K562 (cell line): Measurements from ENCODE around the gene CNPY4. TPM values are rescaled to one million over a fixed set of nuclear protein-coding genes. Genes with fewer than 3 reads are reported as not detected.
A peak's percentile ranks its signal among the peaks of the same experiment; 100 is the strongest.

Source experiments
- ATAC-seq: fragments of 200-7000 bp; cut with Tn5 transposase; 3 replicates; pipeline ENCODE4 v1.9.1; 2020; ENCODE audit warnings: moderate library complexity
- BruUV-seq: library from RNA; stranded (reverse); fragments of 400-500 nt; replicated peaks from 2 replicates; lab custom pipeline; 2021; lab: Mats Ljungman, UMichigan
- CTCF ChIA-PET: fragments of 300-600 bp; formaldehyde crosslinking; extraction: SDS; loops from one replicate; lab custom pipeline; 2021; ENCODE audit warnings: low intra/inter-chr PET ratio; lab: Yijun Ruan, JAX
- POLR2A ChIA-PET: fragments of 300-600, 350-650 bp; sonication (Branson Sonifier 250); formaldehyde crosslinking; extraction: SDS; loops from one replicate; lab custom pipeline; 2021; ENCODE audit warnings: antibody characterized with exemption, inconsistent platforms; lab: Yijun Ruan, JAX
- DNase-seq, 4 experiments: peaks; one replicate each; pipeline versions ENCODE4 v3.0.0 to v3.0.0-alpha.2; 2011 to 2018; ENCODE audit warnings: low spot score in 3 of 4, mixed read lengths in 3 of 4; ENCODE audit errors: extremely low read depth in 1 of 4
- FAIRE-seq: peaks from 2 replicates; lab custom pipeline; 2011; peaks lifted over from hg19 to GRCh38; lab: Jason Lieb, UNC
- H2AFZ ChIP-seq: 2 replicates; pipeline ENCODE4 v1.6.0; 2011; ENCODE audit warnings: low read depth, low read length, control low read depth, inconsistent platforms
- H3K27ac ChIP-seq: fragments of 200-600 bp; 3 replicates; pipeline ENCODE4 v1.8.0; 2011; ENCODE audit warnings: low read depth, mild to moderate bottlenecking, control low read depth, inconsistent platforms, low read length, moderate library complexity, mixed read lengths; ENCODE audit errors: extremely low read depth
- H3K27me3 ChIP-seq, 2 experiments: fragments of 300-600 bp in 1 of 2; 2 replicates in 1 of 2; 3 replicates in 1 of 2; pipeline versions ENCODE4 v1.6.0 to v1.8.0; 2011; ENCODE audit warnings: inconsistent platforms in 2 of 2, low read length in 2 of 2, mild to moderate bottlenecking in 1 of 2, mixed read lengths in 1 of 2, moderate library complexity in 1 of 2; ENCODE audit not compliant: control insufficient read depth in 2 of 2, insufficient read depth in 2 of 2
- H3K36me3 ChIP-seq: fragments of 300-600 bp; 3 replicates; pipeline ENCODE4 v1.8.0; 2011; ENCODE audit warnings: mild to moderate bottlenecking, low read length, inconsistent platforms; ENCODE audit not compliant: control insufficient read depth, insufficient read depth
- H3K4me1 ChIP-seq, 2 experiments: fragments of 200-600 bp in 1 of 2; replicated peaks in 1 of 2; 2 replicates in 1 of 2; 3 replicates in 1 of 2; pipeline versions ENCODE4 v1.5.1 to v1.8.0; 2011; ENCODE audit warnings: inconsistent platforms in 2 of 2, low read length in 2 of 2, mild to moderate bottlenecking in 1 of 2, mixed read lengths in 1 of 2, moderate library complexity in 1 of 2; ENCODE audit not compliant: control insufficient read depth in 2 of 2, insufficient read depth in 2 of 2
- H3K4me2 ChIP-seq: 2 replicates; pipeline ENCODE4 v1.6.1; 2011; ENCODE audit warnings: low read length, control low read depth, inconsistent platforms, mixed read lengths; ENCODE audit not compliant: insufficient read depth
- H3K4me3 ChIP-seq: fragments of 200-600 bp; sonication (generic), shearing (Covaris generic); 2 replicates; pipeline ENCODE4 v1.5.1; 2016; ENCODE audit warnings: control low read depth, inconsistent platforms
- H3K79me2 ChIP-seq: fragments of 200-600 bp; 3 replicates; pipeline ENCODE4 v1.8.0; 2011; ENCODE audit warnings: low read length, inconsistent platforms; ENCODE audit not compliant: control insufficient read depth, insufficient read depth
- H3K9ac ChIP-seq, 2 experiments: 2 replicates each; pipeline versions ENCODE4 v1.6.0 to v1.6.1; 2011; ENCODE audit warnings: low read depth in 2 of 2, low read length in 2 of 2, control low read depth in 1 of 2, inconsistent platforms in 1 of 2, mild to moderate bottlenecking in 1 of 2, mixed read lengths in 1 of 2; ENCODE audit not compliant: insufficient read depth in 1 of 2
- H3K9me1 ChIP-seq: one replicate; pipeline ENCODE4 v1.6.0; 2011; ENCODE audit warnings: inconsistent platforms, mild to moderate bottlenecking, low read length, moderate library complexity; ENCODE audit not compliant: control insufficient read depth, insufficient read depth
- H3K9me3 ChIP-seq: replicated peaks from 2 replicates; pipeline ENCODE4 v1.5.1; 2011; ENCODE audit warnings: low read depth, low read length, inconsistent platforms; ENCODE audit not compliant: control insufficient read depth, insufficient read depth
- H4K20me1 ChIP-seq: replicated peaks from 2 replicates; pipeline ENCODE4 v1.6.1; 2011; ENCODE audit warnings: low read length, inconsistent platforms, mixed read lengths; ENCODE audit not compliant: control insufficient read depth, insufficient read depth
- COPS2 ChIP-seq: fragments of 450-650 bp; conservative IDR thresholded peaks from 2 replicates; pipeline ENCODE4 v1.6.1; 2016; ENCODE audit warnings: mild to moderate bottlenecking, moderate library complexity
- MTA1 ChIP-seq: fragments of 450-650 bp; IDR thresholded peaks from 2 replicates; pipeline ENCODE4 v1.6.1; 2017; ENCODE audit warnings: borderline replicate concordance
- NFIC ChIP-seq: fragments of 450-650 bp; IDR thresholded peaks from 2 replicates; pipeline ENCODE4 v1.6.1; 2017; ENCODE audit warnings: mild to moderate bottlenecking, inconsistent platforms
- NONO ChIP-seq, 2 experiments: fragments of 200-400 bp in 1 of 2; fragments of 450-650 bp in 1 of 2; formaldehyde crosslinking in 1 of 2; IDR thresholded peaks; 2 replicates each; pipeline ENCODE4 v1.6.1; 2017; ENCODE audit warnings: low read depth in 2 of 2, mild to moderate bottlenecking in 2 of 2, moderate library complexity in 2 of 2, low read length in 1 of 2
- PHB ChIP-seq: fragments of 250-450 bp; sonication (Bioruptor Pico); IDR thresholded peaks from 2 replicates; pipeline ENCODE4 v1.5.0; 2021
- RBFOX2 ChIP-seq: fragments of 200-400 bp; formaldehyde crosslinking; IDR thresholded peaks from 2 replicates; pipeline ENCODE4 v1.6.1; 2017; ENCODE audit warnings: low read depth, mild to moderate bottlenecking, low read length, moderate library complexity
- SP1 ChIP-seq: sonication (generic); formaldehyde crosslinking; IDR thresholded peaks from 2 replicates; pipeline ENCODE4 v1.8.1; 2022; ENCODE audit warnings: mild to moderate bottlenecking, missing genetic modification reagents
- TBP ChIP-seq: optimal IDR thresholded peaks from 2 replicates; pipeline ENCODE3; 2011; ENCODE audit warnings: low read depth, low read length, improper control_type of control experiment
- ZBTB7A ChIP-seq: IDR thresholded peaks from 2 replicates; pipeline ENCODE4 v1.6.1; 2011; ENCODE audit warnings: low read depth, mild to moderate bottlenecking, low read length, moderate library complexity, borderline replicate concordance; ENCODE audit not compliant: control insufficient read depth
- WGBS: fragments of 100-300 bp; shearing (Covaris generic); methylation state at CpG from one replicate; pipeline ENCODE4 v1.1.6; 2016; ENCODE audit warnings: low coverage, mixed read lengths; ENCODE audit not compliant: insufficient coverage; ENCODE audit errors: missing lambda C conversion rate; 5-methylcytosine and 5-hydroxymethylcytosine counted together
- in situ Hi-C: fragments of 300-500 bp; cut with MboI; formaldehyde crosslinking; loops from 4 replicates; pipeline ENCODE4 v1.15.0; 2018; ENCODE audit warnings: inconsistent platforms, mixed read lengths
- intact Hi-C: fragments of 100-400 bp; cut with micrococcal nuclease; formaldehyde crosslinking; loops from 2 replicates; pipeline ENCODE4 v1.14.2; 2022
- polyA plus RNA-seq, 8 experiments: library from polyadenylated mRNA; depleted of rRNA in 4 of 8; stranded (reverse) in 5 of 8; unstranded in 3 of 8; fragments of >200 nt; fragmentation: Nextera tagmentation in 2 of 8; fragmentation: Illumina TruSeq in 1 of 8; extraction: Ambion mirVana in 2 of 8; extraction: Trizol in 1 of 8; gene quantifications; 2 replicates each; pipeline versions ENCODE4 v1.2.1 to v1.2.3, GENCODE V29; 2011 to 2014; ENCODE audit warnings: inconsistent platforms in 1 of 8, missing spikeins in 1 of 8
- total RNA-seq, 7 experiments: library from RNA; depleted of rRNA in 6 of 7; stranded (reverse); fragments of >200 nt in 6 of 7; fragmentation: Illumina TruSeq in 2 of 7; extraction: Trizol in 2 of 7; gene quantifications; 2 replicates each; pipeline versions ENCODE4 v1.2.1 to v1.2.3, GENCODE V29; 2011 to 2021; ENCODE audit warnings: low replicate concordance in 1 of 7
- TF ChIP-seq, protein P1 (sequence below): sonication (generic); formaldehyde crosslinking; IDR thresholded peaks from 2 replicates; pipeline ENCODE4 v1.8.1; 2023; ENCODE audit warnings: mild to moderate bottlenecking, missing genetic modification reagents
- TF ChIP-seq, protein P2 (sequence below): fragments of 450-650 bp; IDR thresholded peaks from 2 replicates; pipeline ENCODE4 v1.6.1; 2016
- TF ChIP-seq, protein P3 (sequence below): fragments of 200-800 bp; sonication (Bioruptor generic); IDR thresholded peaks from 2 replicates; pipeline ENCODE4 v1.6.1; 2017; ENCODE audit warnings: missing genetic modification characterization, missing compliant biosample characterization
- TF ChIP-seq, protein P4 (sequence below): sonication (generic); formaldehyde crosslinking; IDR thresholded peaks from 2 replicates; pipeline ENCODE4 v1.5.0; 2020; ENCODE audit warnings: missing genetic modification reagents

Gene CNPY4
- total and polyA plus RNA-seq, 9 of the 15 experiments (the other 6 are each of a cell fraction or from before 2014, with no cell fraction given) = 1.9 to 11.2 (median 7.0) TPM

DNA sequence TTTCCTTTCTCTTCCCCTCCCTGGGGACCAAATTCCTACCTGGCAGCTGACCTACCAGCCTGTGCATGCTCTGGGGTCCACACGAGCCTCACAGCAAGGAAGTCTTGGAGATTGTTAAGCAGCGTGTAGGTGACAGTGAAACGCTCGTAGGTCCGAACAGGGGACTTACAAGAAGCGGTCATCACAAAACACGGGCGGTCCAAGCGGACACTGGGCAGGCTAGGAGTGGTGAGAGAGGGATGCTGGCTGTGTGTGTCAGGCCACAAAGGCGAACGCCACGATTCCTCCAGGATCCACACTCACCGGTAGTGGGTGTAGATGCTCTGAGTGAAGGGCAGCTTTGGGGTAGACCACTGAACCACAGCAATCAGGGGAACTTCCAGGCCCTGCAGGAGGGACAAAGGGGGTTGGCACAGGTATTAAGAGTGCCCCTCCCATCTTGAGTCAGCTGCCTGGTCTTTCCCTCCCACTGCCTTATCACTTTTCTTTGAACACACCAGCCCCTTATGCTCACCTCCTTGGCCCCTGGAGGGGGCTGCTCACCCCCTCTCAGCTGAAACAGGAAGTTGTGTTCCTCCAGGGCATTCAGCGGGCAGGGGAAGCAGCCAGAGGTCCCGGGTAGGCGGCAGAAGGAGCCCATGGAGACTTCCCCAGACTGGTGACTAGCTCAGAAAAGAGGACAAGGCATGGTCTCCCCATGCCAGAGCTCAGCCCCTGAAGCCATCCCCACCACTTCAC is 37.1 kb downstream of the CNPY4 start:
- ATAC-seq (peak; percentile 2; the same call in 2 of the 3 replicates), FAIRE-seq (peak; percentile 26), DNase-seq (peak; percentile 68 to 72 (median 69))
- Histone ChIP-seq H3K79me2 (peaks cover 30% of the 10 kb centered on the region), H3K27me3 (no peaks in the 10 kb centered on the region), H4K20me1 (peaks cover 10% of the 10 kb centered on the region), H3K9ac (peak overlapping the region; percentile 90 to 98), H3K4me3 (peak overlapping the region; percentile 99; the same call in 1 of the 2 replicates), H3K36me3 (peaks cover 56% of the 10 kb centered on the region), H2AFZ (no peak overlapping the region), H3K9me1 (no peaks in the 10 kb centered on the region), H3K4me1 (peaks cover 37 to 82% of the 10 kb centered on the region in 2 experiments), H3K27ac (peak overlapping the region; percentile 91), H3K4me2 (peak overlapping the region; percentile 89), H3K9me3 (no peaks in the 10 kb centered on the region)
- intact Hi-C loops = loop anchor here (5.0 kb wide), 1 partner anchor 116 kb away; no protein-coding TSS in a partner anchor
- WGBS = 74% methylated on average over 16 of the region's 16 CpGs
- BruUV-seq = no TSS peak
- ChIA-PET POLR2A (interaction anchor here (0.6 to 2.1 kb wide), 8 partner anchors 12 to 46 kb away, joined by 3 to 8 read pairs (median 3); partner anchors contain the start of gene GAL3ST4), CTCF (interaction anchor here (1.1 kb wide), 1 partner anchor 60 kb away, joined by 3 read pairs; no protein-coding TSS in a partner anchor)
- in situ Hi-C loops = no loop called here
- TF ChIP-seq, protein P1, sequence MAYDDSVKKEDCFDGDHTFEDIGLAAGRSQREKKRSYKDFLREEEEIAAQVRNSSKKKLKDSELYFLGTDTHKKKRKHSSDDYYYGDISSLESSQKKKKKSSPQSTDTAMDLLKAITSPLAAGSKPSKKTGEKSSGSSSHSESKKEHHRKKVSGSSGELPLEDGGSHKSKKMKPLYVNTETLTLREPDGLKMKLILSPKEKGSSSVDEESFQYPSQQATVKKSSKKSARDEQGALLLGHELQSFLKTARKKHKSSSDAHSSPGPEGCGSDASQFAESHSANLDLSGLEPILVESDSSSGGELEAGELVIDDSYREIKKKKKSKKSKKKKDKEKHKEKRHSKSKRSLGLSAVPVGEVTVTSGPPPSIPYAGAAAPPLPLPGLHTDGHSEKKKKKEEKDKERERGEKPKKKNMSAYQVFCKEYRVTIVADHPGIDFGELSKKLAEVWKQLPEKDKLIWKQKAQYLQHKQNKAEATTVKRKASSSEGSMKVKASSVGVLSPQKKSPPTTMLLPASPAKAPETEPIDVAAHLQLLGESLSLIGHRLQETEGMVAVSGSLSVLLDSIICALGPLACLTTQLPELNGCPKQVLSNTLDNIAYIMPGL (CRISPR knock-in tag) = no peak
- TF ChIP-seq, protein P2, sequence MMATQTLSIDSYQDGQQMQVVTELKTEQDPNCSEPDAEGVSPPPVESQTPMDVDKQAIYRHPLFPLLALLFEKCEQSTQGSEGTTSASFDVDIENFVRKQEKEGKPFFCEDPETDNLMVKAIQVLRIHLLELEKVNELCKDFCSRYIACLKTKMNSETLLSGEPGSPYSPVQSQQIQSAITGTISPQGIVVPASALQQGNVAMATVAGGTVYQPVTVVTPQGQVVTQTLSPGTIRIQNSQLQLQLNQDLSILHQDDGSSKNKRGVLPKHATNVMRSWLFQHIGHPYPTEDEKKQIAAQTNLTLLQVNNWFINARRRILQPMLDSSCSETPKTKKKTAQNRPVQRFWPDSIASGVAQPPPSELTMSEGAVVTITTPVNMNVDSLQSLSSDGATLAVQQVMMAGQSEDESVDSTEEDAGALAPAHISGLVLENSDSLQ = no peak
- TF ChIP-seq MTA1 (no peak), RBFOX2 (0 out of 2 replicates have a peak, but pooled peaks have one; percentile 15), SP1 (CRISPR knock-in tag) (no peak), COPS2 (no peak), NFIC (0 out of 2 replicates have a peak, but pooled peaks have one; percentile 14), NONO (IDR thresholded peaks at IDR 0.05; ENCODE audit: low read depth in 2 of 2, low read length in 1 of 2) (no peak), TBP (no peak), PHB (CRISPR knock-in tag) (no peak), ZBTB7A (peak; percentile 93)
- TF ChIP-seq, protein P3, sequence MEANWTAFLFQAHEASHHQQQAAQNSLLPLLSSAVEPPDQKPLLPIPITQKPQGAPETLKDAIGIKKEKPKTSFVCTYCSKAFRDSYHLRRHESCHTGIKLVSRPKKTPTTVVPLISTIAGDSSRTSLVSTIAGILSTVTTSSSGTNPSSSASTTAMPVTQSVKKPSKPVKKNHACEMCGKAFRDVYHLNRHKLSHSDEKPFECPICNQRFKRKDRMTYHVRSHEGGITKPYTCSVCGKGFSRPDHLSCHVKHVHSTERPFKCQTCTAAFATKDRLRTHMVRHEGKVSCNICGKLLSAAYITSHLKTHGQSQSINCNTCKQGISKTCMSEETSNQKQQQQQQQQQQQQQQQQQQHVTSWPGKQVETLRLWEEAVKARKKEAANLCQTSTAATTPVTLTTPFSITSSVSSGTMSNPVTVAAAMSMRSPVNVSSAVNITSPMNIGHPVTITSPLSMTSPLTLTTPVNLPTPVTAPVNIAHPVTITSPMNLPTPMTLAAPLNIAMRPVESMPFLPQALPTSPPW (CRISPR knock-in tag) = 0 out of 2 replicates have a peak, but pooled peaks have one; percentile 30
- TF ChIP-seq, protein P4, sequence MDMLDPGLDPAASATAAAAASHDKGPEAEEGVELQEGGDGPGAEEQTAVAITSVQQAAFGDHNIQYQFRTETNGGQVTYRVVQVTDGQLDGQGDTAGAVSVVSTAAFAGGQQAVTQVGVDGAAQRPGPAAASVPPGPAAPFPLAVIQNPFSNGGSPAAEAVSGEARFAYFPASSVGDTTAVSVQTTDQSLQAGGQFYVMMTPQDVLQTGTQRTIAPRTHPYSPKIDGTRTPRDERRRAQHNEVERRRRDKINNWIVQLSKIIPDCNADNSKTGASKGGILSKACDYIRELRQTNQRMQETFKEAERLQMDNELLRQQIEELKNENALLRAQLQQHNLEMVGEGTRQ (CRISPR knock-in tag) = 0 out of 2 replicates have a peak, but pooled peaks have one; percentile 2
